PC-9 (cell line): ENCODE data around the gene CROT.

ENCODE experiments used
- CTCF ChIP-seq: fragments of 200-600 bp; sonication (generic); conservative IDR thresholded peaks from 2 replicates; pipeline ENCODE4 v1.6.1; 2017; ENCODE audit warnings: mixed run types, antibody characterized with exemption, mild to moderate bottlenecking, moderate library complexity
- EZH2 ChIP-seq: fragments of 200-600 bp; sonication (generic); IDR thresholded peaks from 2 replicates; pipeline ENCODE4 v1.8.0; 2017; ENCODE audit warnings: antibody characterized with exemption, low read depth

- TF ChIP-seq CTCF: no peak
- no peak for TF ChIP-seq EZH2
Observed at GRCh38 chr7:87336136-87336535, 9.3 kb upstream of the CROT start.
